RWPE1 (cell line): ENCODE results near the gene HEBP2.

Experiments
- CTCF ChIA-PET: fragments of 350-600 bp; sonication (Branson Sonifier 250); formaldehyde crosslinking; extraction: SDS; loops from one replicate; lab custom pipeline; 2021; lab: Yijun Ruan, JAX
- POLR2A ChIA-PET: fragments of 400-600 bp; formaldehyde crosslinking; extraction: SDS; loops from one replicate; lab custom pipeline; 2020; ENCODE audit warnings: antibody characterized with exemption; ENCODE audit not compliant: low non-redundant PET; lab: Yijun Ruan, JAX
- DNase-seq: peaks from one replicate; pipeline ENCODE4 v3.0.0; 2012; ENCODE audit warnings: low spot score
- H3K27ac ChIP-seq: fragments of 450-650 bp; 2 replicates; pipeline ENCODE4 v1.5.1; 2017
- TF ChIP-seq, protein P1 (sequence below): fragments of 450-650 bp; conservative IDR thresholded peaks from 2 replicates; pipeline ENCODE4 v1.5.1; 2017; ENCODE audit warnings: low read depth, mild to moderate bottlenecking

The HEBP2 gene

DNA sequence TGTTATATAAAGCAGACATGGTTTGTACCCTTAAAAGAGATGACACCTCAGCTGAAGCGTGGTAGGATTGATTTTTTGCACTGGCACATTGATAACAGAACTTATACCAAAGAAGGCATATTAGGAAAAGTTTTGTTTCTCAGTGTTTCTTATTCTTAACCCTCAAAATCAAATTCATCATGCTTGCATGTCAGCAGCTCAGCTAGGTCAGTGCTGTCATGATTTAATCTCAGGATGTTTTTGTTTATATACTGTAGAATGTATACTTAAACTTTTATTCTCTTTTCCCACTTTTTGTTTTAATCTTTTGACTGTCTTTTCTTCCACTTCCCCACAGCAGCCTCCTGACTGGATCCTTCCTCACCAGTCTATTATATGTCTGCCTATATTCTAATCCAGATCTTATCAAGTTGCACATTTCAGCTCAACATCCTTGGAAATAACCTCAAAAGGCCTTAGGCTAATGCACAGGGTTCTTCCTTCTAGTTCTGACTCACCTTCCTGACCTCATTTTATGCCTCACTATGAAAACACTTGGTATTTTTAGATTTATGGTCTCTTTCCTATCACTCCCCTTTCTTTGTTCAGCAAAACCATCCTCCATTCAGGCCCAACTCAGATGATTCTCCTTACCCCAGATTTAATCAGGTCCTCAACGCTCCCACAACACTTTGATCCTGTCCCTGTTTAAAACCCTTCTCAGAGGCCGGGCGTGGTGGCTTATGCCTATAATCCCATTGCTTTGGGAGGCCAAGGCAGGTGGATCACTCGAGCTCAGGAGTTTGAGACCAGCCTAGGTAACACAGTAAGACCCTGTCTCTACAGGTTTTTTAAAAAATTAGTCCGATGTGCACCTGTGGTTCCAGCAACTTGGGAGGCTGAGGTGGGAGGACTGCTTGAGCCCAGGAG lies 7.2 kb downstream of the HEBP2 start:
- DNase-seq: peak; percentile 80
- POLR2A ChIA-PET: no interaction called here
- TF ChIP-seq, protein P1, sequence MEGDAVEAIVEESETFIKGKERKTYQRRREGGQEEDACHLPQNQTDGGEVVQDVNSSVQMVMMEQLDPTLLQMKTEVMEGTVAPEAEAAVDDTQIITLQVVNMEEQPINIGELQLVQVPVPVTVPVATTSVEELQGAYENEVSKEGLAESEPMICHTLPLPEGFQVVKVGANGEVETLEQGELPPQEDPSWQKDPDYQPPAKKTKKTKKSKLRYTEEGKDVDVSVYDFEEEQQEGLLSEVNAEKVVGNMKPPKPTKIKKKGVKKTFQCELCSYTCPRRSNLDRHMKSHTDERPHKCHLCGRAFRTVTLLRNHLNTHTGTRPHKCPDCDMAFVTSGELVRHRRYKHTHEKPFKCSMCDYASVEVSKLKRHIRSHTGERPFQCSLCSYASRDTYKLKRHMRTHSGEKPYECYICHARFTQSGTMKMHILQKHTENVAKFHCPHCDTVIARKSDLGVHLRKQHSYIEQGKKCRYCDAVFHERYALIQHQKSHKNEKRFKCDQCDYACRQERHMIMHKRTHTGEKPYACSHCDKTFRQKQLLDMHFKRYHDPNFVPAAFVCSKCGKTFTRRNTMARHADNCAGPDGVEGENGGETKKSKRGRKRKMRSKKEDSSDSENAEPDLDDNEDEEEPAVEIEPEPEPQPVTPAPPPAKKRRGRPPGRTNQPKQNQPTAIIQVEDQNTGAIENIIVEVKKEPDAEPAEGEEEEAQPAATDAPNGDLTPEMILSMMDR: no peak
- CTCF ChIA-PET: interaction anchor here (0.6 kb wide), 1 partner anchor 17 kb away, joined by 4 read pairs; no protein-coding TSS in a partner anchor
- H3K27ac ChIP-seq: peak overlapping the region; percentile 71

DNA sequence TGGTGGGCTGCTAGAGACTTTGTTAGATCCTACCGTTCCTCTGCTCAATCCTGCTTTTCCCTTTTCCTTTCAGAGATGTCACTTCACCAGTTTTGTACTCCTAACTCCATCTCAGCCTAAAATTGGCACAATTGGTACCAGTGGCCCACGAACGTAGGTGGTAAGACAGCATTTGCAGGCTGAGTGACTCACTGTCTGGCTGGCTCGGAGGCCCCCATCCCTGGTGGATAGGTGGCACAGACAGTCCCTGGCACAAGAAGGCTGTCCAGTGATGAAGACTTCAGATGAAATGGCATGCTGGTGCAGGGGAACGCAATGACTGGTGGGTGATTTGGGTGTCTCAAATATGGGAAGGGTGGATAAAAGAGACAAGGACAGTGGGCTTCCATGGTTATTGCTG lies 11.1 kb downstream of the HEBP2 start:
- no peak for DNase-seq
- ChIA-PET POLR2A (no interaction called here), CTCF (no interaction called here)
- H3K27ac ChIP-seq: no peak overlapping the region
- TF ChIP-seq, protein P1: no peak

DNA sequence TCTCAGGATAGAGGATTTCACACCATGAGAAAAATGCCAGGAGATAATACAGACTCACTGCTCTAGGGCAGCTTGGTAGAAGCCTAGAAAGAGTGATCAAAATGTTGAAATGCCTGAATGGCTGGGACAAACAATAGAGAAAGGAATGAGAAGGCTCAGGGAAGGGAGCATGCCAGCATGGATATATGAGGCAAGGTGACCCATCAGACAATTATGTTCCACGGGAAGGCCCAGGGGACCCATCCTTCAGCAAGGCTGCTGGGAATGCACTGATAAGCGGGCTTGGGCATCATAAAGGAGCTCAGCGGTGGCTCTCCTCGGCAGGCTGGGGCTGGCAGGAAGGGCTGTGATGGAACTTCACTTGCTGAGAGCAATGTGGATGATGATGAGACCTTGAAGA lies 12.2 kb downstream of the HEBP2 start:
- CTCF ChIA-PET: interaction anchor here (0.6 kb wide), 1 partner anchor 409 kb away, joined by 3 read pairs; no protein-coding TSS in a partner anchor
- H3K27ac ChIP-seq: no peak overlapping the region
- TF ChIP-seq, protein P1: no peak
- POLR2A ChIA-PET: no interaction called here
- DNase-seq: no peak

DNA sequence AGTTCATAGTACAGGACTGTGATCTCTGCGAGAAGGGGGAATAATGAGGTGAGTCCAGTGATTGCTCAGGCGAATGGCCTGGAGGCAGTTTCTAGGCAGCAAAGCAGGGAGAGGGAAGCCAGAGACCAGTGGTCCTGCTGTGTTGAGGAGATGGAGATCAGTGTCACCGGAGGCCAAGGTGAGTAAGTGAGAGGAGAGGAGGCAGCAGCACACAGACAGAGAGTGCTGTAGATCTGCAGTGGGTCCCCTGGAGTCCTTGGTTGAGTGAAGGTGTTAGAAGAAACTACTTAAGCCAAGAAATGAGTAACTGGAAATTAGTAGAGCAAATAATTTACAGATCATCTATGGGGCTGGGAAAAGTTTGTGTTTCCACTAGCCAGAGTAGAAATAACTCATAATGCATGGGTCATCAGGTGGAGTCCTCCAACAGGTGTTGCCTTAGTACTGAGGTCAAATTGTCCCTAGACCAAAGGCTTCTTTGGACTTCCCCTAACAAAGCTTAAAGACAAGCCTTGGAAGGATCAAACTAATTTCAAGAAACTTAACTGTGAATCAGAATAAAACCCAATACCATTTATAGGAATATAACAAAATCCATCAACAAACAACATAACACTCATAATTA lies 13.6 kb downstream of the HEBP2 start:
- TF ChIP-seq, protein P1: no peak
- ChIA-PET CTCF (no interaction called here), POLR2A (no interaction called here)
- H3K27ac ChIP-seq: no peak overlapping the region
- DNase-seq: no peak

DNA sequence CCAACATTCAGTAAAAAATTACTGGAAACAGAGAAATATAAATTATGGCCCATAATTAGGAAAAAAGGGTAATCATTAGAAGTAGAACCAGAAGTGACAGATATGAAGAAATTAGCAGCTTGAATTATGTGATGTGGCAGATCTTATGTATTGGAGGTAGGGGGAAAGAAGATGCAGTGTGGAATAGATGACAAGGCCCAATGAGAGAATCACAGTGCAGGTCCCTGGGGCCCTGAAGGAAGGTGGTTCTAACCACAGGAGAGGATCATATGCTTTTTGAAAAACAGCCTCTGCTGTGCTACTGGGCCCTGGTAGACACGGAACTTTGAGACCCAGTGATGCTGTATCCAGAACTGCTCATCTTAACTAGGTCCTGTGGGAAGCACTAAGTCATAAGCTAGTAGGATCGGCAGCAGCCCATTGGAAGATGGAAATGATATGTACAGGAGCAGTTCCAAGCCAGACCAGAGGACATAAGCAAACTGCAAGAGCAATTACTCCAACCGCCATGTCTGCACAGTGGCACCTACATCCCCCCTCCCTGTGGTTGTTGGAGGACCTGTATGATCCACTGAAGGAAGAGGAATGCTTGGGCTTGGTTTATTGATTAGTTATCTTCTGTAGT lies 14.2 kb downstream of the HEBP2 start:
- TF ChIP-seq, protein P1: no peak
- ChIA-PET POLR2A (no interaction called here), CTCF (interaction anchor here (0.7 kb wide), 1 partner anchor 937 kb away, joined by 4 read pairs; no protein-coding TSS in a partner anchor)
- no peak overlapping the region for H3K27ac ChIP-seq
- no peak for DNase-seq

DNA sequence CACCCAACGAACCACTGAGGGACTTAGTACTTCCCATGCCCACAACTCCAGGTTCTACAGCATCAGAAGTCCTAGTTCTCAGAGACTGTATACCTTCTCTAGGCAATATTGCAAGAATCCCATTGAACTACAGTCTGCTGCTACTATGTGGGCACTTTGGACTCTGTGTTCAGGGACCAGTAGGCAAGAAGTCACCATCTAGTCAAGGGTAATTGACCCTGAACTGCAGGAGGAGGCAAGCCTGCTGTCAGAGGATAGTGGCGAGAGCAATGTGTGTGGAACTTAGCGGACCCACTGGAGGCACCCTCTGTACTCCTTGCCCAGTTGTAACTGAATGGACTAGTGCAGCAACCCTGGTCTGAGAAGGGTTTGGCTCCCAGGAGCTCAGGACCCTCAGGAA lies 15.7 kb downstream of the HEBP2 start:
- no peak for DNase-seq
- TF ChIP-seq, protein P1: no peak
- ChIA-PET POLR2A (no interaction called here), CTCF (no interaction called here)
- H3K27ac ChIP-seq: no peak overlapping the region
